A549 (cell line): Measurements from ENCODE around the gene CDH4. TPM values are rescaled to one million over a fixed set of nuclear protein-coding genes. Genes with fewer than 3 reads are reported as not detected.

Source experiments
- ATAC-seq, 2 experiments: fragments of 200-7000 bp in 1 of 2; fragments of >200 bp in 1 of 2; cut with Nextera tagmentation in 1 of 2; cut with Tn5 transposase in 1 of 2; 3 replicates each; pipeline versions ENCODE4 v1.8.0 to v1.9.1; 2018 to 2020; ENCODE audit warnings: mild to moderate bottlenecking in 1 of 2, moderate library complexity in 1 of 2
- CTCF ChIA-PET: fragments of 300-600 bp; sonication (Branson Sonifier 250); formaldehyde crosslinking; extraction: SDS; loops from one replicate; lab custom pipeline; 2021; ENCODE audit warnings: antibody characterized with exemption, inconsistent platforms; lab: Yijun Ruan, JAX
- POLR2A ChIA-PET: fragments of 350-600 bp; formaldehyde crosslinking; extraction: SDS; loops from one replicate; lab custom pipeline; 2021; ENCODE audit warnings: antibody characterized with exemption, inconsistent platforms; lab: Yijun Ruan, JAX
- DNase-seq, 2 experiments: peaks; one replicate each; pipeline versions ENCODE4 v3.0.0 to v3.0.0-alpha.2; 2011 to 2016; ENCODE audit warnings: low read depth in 1 of 2, low spot score in 1 of 2
- FAIRE-seq: peaks from 2 replicates; lab custom pipeline; 2011; peaks lifted over from hg19 to GRCh38; lab: Jason Lieb, UNC
- H3K27ac ChIP-seq, 2 experiments: fragments of >200 bp; sonication (Bioruptor Twin); formaldehyde crosslinking; 3 replicates each; pipeline ENCODE4 v1.5.1; 2016 to 2017
- H3K4me1 ChIP-seq: fragments of >200 bp; sonication (Bioruptor Twin); formaldehyde crosslinking; 3 replicates; pipeline ENCODE4 v1.6.1; 2016
- H3K4me2 ChIP-seq: fragments of >200 bp; sonication (Bioruptor Twin); formaldehyde crosslinking; 3 replicates; pipeline ENCODE4 v1.6.1; 2016
- H3K4me3 ChIP-seq: fragments of >200 bp; sonication (Bioruptor Twin); formaldehyde crosslinking; 3 replicates; pipeline ENCODE4 v1.5.1; 2016
- H3K9me3 ChIP-seq: fragments of >200 bp; sonication (Bioruptor Twin); formaldehyde crosslinking; 3 replicates; pipeline ENCODE4 v1.6.1; 2016
- CEBPB ChIP-seq, 2 experiments: fragments of >200 bp in 1 of 2; sonication (Bioruptor Twin) in 1 of 2; formaldehyde crosslinking in 1 of 2; IDR thresholded peaks; 2 replicates each; pipeline ENCODE4 v1.6.1; 2012 to 2016
- CHD2 ChIP-seq: fragments of 150-350 bp; IDR thresholded peaks from 2 replicates; pipeline ENCODE4 v1.6.1; 2014; ENCODE audit warnings: low read length; ENCODE audit not compliant: partially characterized antibody
- E2F6 ChIP-seq: IDR thresholded peaks from 2 replicates; pipeline ENCODE4 v1.6.1; 2012; ENCODE audit warnings: low read depth, borderline replicate concordance
- EHF ChIP-seq: fragments of 250-450 bp; sonication (Bioruptor Pico); IDR thresholded peaks from 2 replicates; pipeline ENCODE4 v1.5.0; 2020; ENCODE audit warnings: mild to moderate bottlenecking
- EHMT2 ChIP-seq: fragments of 200-600 bp; sonication (generic); IDR thresholded peaks from 2 replicates; pipeline ENCODE4 v1.6.1; 2016; ENCODE audit warnings: antibody characterized with exemption, low read depth, mild to moderate bottlenecking, moderate library complexity
- ELK1 ChIP-seq: fragments of 150-350 bp; IDR thresholded peaks from 2 replicates; pipeline ENCODE4 v1.6.1; 2014; ENCODE audit warnings: low read depth, mild to moderate bottlenecking, low read length
- GATA3 ChIP-seq: IDR thresholded peaks from 2 replicates; pipeline ENCODE4 v1.6.1; 2012; ENCODE audit warnings: borderline replicate concordance
- HEYL ChIP-seq: fragments of 250-450 bp; sonication (Bioruptor Pico); IDR thresholded peaks from 2 replicates; pipeline ENCODE4 v1.8.0; 2021; ENCODE audit warnings: mild to moderate bottlenecking, moderate library complexity
- HOXB13 ChIP-seq: fragments of 250-450 bp; sonication (Bioruptor Pico); IDR thresholded peaks from 2 replicates; pipeline ENCODE4 v1.5.0; 2020; ENCODE audit warnings: low read depth, mild to moderate bottlenecking, moderate library complexity
- HOXB5 ChIP-seq: fragments of 250-450 bp; sonication (Bioruptor Pico); IDR thresholded peaks from 2 replicates; pipeline ENCODE4 v1.5.0; 2020; ENCODE audit warnings: mild to moderate bottlenecking, moderate library complexity
- JUN ChIP-seq, 2 experiments: fragments of >200 bp; sonication (Bioruptor Twin); formaldehyde crosslinking; IDR thresholded peaks; 2 replicates in 1 of 2; 3 replicates in 1 of 2; pipeline ENCODE4 v1.6.1; 2016 to 2017
- KDM1A ChIP-seq: fragments of 200-600 bp; sonication (generic); IDR thresholded peaks from 2 replicates; pipeline ENCODE4 v1.6.1; 2016; ENCODE audit warnings: low read depth, mild to moderate bottlenecking
- KDM5A ChIP-seq: fragments of 200-600 bp; sonication (generic); IDR thresholded peaks from 2 replicates; pipeline ENCODE4 v1.6.1; 2016; ENCODE audit warnings: antibody characterized with exemption, mild to moderate bottlenecking
- MAFK ChIP-seq: fragments of 450-650 bp; IDR thresholded peaks from 2 replicates; pipeline ENCODE4 v1.6.1; 2014; ENCODE audit not compliant: partially characterized antibody
- MAZ ChIP-seq: fragments of 150-350 bp; IDR thresholded peaks from 2 replicates; pipeline ENCODE4 v1.6.1; 2014; ENCODE audit warnings: antibody characterized with exemption, low read depth, low read length, borderline replicate concordance
- NFE2L2 ChIP-seq: fragments of 150-350 bp; conservative IDR thresholded peaks from 2 replicates; pipeline ENCODE4 v1.6.1; 2014; ENCODE audit warnings: low read length
- PHF8 ChIP-seq: fragments of 200-600 bp; sonication (generic); IDR thresholded peaks from 2 replicates; pipeline ENCODE4 v1.6.1; 2016; ENCODE audit warnings: low read depth, mild to moderate bottlenecking, antibody characterized with exemption, moderate library complexity, borderline replicate concordance
- POLR2AphosphoS2 ChIP-seq: conservative IDR thresholded peaks from 2 replicates; pipeline ENCODE4 v1.6.1; 2012; ENCODE audit warnings: low read length, improper control_type of control experiment, inconsistent platforms
- RAD21 ChIP-seq, 2 experiments: fragments of >200 bp in 1 of 2; sonication (Bioruptor Twin) in 1 of 2; formaldehyde crosslinking in 1 of 2; IDR thresholded peaks in 1 of 2; conservative IDR thresholded peaks in 1 of 2; 2 replicates in 1 of 2; 3 replicates in 1 of 2; pipeline ENCODE4 v1.6.1; 2012 to 2018; ENCODE audit warnings: inconsistent platforms in 1 of 2
- REST ChIP-seq: fragments of 200-600 bp; sonication (generic); IDR thresholded peaks from 2 replicates; pipeline ENCODE4 v1.6.1; 2016; ENCODE audit warnings: antibody characterized with exemption, mild to moderate bottlenecking, moderate library complexity
- RFX5 ChIP-seq: fragments of 450-650 bp; IDR thresholded peaks from 2 replicates; pipeline ENCODE4 v1.7.1; 2014; ENCODE audit warnings: antibody characterized with exemption, mild to moderate bottlenecking, moderate library complexity
- RNF2 ChIP-seq: fragments of 200-600 bp; sonication (generic); IDR thresholded peaks from 2 replicates; pipeline ENCODE4 v1.6.1; 2016; ENCODE audit warnings: low read depth, mild to moderate bottlenecking, antibody characterized with exemption, moderate library complexity, borderline replicate concordance
- SREBF2 ChIP-seq: fragments of 450-650 bp; IDR thresholded peaks from 2 replicates; pipeline ENCODE4 v1.6.1; 2014; ENCODE audit warnings: mild to moderate bottlenecking, moderate library complexity
- ZC3H11A ChIP-seq: fragments of 450-650 bp; IDR thresholded peaks from 2 replicates; pipeline ENCODE4 v1.6.1; 2014; ENCODE audit warnings: antibody characterized with exemption, mild to moderate bottlenecking
- ZFP36 ChIP-seq: fragments of 450-650 bp; IDR thresholded peaks from 2 replicates; pipeline ENCODE4 v1.6.1; 2014; ENCODE audit warnings: borderline replicate concordance; ENCODE audit not compliant: partially characterized antibody
- ZNF302 ChIP-seq: fragments of 250-450 bp; sonication (Bioruptor Pico); IDR thresholded peaks from 2 replicates; pipeline ENCODE4 v1.9.0; 2021; ENCODE audit warnings: inconsistent platforms, mild to moderate bottlenecking, moderate library complexity
- WGBS: methylation state at CpG from one replicate; pipeline ENCODE4 v1.1.6; 2017; ENCODE audit errors: missing lambda C conversion rate; 5-methylcytosine and 5-hydroxymethylcytosine counted together
- polyA plus RNA-seq, 4 experiments: library from polyadenylated mRNA; depleted of rRNA in 3 of 4; stranded (reverse); fragments of >200 nt; fragmentation: RNase III in 1 of 4; extraction: RNeasy Plus Mini Kit Qiagen cat#74134 plus additional on column Dnase treatment in 1 of 4; gene quantifications; 2 replicates in 3 of 4; 3 replicates in 1 of 4; pipeline ENCODE4 v1.2.3, GENCODE V29; 2011 to 2017
- TF ChIP-seq, protein P1 (sequence below): fragments of >200 bp; sonication (Bioruptor Twin); formaldehyde crosslinking; IDR thresholded peaks from 2 replicates; pipeline ENCODE4 v1.6.1; 2016
- TF ChIP-seq, protein P2 (sequence below): IDR thresholded peaks from 2 replicates; pipeline ENCODE4 v1.6.1; 2012

Gene CDH4
- polyA plus RNA-seq, 2 of the 4 experiments (the other 2 are of a cell fraction) = 3.4 to 10.3 TPM

- H3K4me3 ChIP-seq = no peak overlapping the region
- no peak for ATAC-seq
- no peak overlapping the region for H3K4me2 ChIP-seq
- ChIA-PET CTCF (no interaction called here), POLR2A (no interaction called here)
- no peak for FAIRE-seq
- no peak for DNase-seq
- H3K4me1 ChIP-seq = no peaks in the 10 kb centered on the region
- no peaks in the 10 kb centered on the region for H3K9me3 ChIP-seq
- 90% methylated on average over 6 of the region's 6 CpGs for WGBS
- no peak overlapping the region for H3K27ac ChIP-seq
- TF ChIP-seq ZNF302 (CRISPR knock-in tag) = no peak
- TF ChIP-seq PHF8 = no peak
- no peak for TF ChIP-seq EHMT2
- no peak for TF ChIP-seq HOXB5 (CRISPR knock-in tag)
- TF ChIP-seq RFX5 = no peak
- TF ChIP-seq EHF = no peak
- no peak for TF ChIP-seq SREBF2
- TF ChIP-seq GATA3 = no peak
- TF ChIP-seq KDM1A = no peak
- no peak for TF ChIP-seq ZC3H11A
- TF ChIP-seq POLR2AphosphoS2 = no peak
- TF ChIP-seq JUN (IDR thresholded peaks at IDR 0.05) = no peak
- TF ChIP-seq HOXB13 (CRISPR knock-in tag) = no peak
- TF ChIP-seq ZFP36 = no peak
- no peak for TF ChIP-seq ELK1
Observed at GRCh38 chr20:61985096-61985495, 733.0 kb downstream of the CDH4 start.

- H3K27ac ChIP-seq = no peak overlapping the region
- ChIA-PET POLR2A (no interaction called here), CTCF (interaction anchor here (1.2 kb wide), 1 partner anchor 24 kb away, joined by 4 read pairs; no protein-coding TSS in a partner anchor)
- WGBS = 92% methylated on average over 16 of the region's 16 CpGs
- FAIRE-seq (no peak), DNase-seq (no peak), ATAC-seq (no peak)
- H3K4me3 ChIP-seq = no peak overlapping the region
- TF ChIP-seq MAZ (no peak), CHD2 (no peak), CEBPB (IDR thresholded peaks at IDR 0.05) (no peak), MAFK (no peak), EHMT2 (no peak), KDM5A (no peak), KDM1A (no peak), RNF2 (no peak), HEYL (CRISPR knock-in tag) (no peak), E2F6 (no peak), NFE2L2 (no peak), SREBF2 (no peak), RAD21 (conservative IDR thresholded peaks at IDR 0.05 in 1 of 2, IDR thresholded peaks at IDR 0.05 in 1 of 2) (no peak), REST (no peak), POLR2AphosphoS2 (no peak)
- TF ChIP-seq, protein P1, sequence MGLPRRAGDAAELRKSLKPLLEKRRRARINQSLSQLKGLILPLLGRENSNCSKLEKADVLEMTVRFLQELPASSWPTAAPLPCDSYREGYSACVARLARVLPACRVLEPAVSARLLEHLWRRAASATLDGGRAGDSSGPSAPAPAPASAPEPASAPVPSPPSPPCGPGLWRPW = no peak
- TF ChIP-seq, protein P2, sequence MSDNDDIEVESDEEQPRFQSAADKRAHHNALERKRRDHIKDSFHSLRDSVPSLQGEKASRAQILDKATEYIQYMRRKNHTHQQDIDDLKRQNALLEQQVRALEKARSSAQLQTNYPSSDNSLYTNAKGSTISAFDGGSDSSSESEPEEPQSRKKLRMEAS = no peak
- TF ChIP-seq, all 56 proteins: peak for 0
- H3K4me1 ChIP-seq = no peaks in the 10 kb centered on the region
- H3K9me3 ChIP-seq = peaks cover 14% of the 10 kb centered on the region
- no peak overlapping the region for H3K4me2 ChIP-seq
Observed at GRCh38 chr20:61986762-61987321, 734.8 kb downstream of the CDH4 start.
